Measurements from ENCODE around the gene C20orf173. TPM values are rescaled to one million over a fixed set of nuclear protein-coding genes. Genes with fewer than 3 reads are reported as not detected.

The C20orf173 gene
- total RNA-seq, 2 donors from 2014 or later: not detected

GRCh38 chr20:35541118-35541782 lies 11.8 kb upstream of the C20orf173 start:
- Mint-ChIP-seq H3K4me1 (peaks cover 5% of the 10 kb centered on the region), H3K27me3 (ENCODE audit: insufficient read depth) (no peaks in the 10 kb centered on the region), H3K9me3 (no peaks in the 10 kb centered on the region), H3K27ac (peak overlapping the region; percentile 97), H3K4me3 (peak overlapping the region; percentile 79), H3K36me3 (ENCODE audit: low read depth) (peaks cover 15% of the 10 kb centered on the region)
- no peak for TF ChIP-seq CTCF (conservative IDR thresholded peaks at IDR 0.05)
- Histone ChIP-seq H3K36me3 (ENCODE audit: control insufficient read depth, insufficient read depth, low read length) (peaks cover 21% of the 10 kb centered on the region), H3K9me3 (ENCODE audit: control insufficient read depth, low read length) (no peaks in the 10 kb centered on the region), H3K27ac (ENCODE audit: low read depth, low read length) (no peak overlapping the region), H3K27me3 (ENCODE audit: control insufficient read depth, insufficient read depth, low read length, poor library complexity, severe bottlenecking) (no peaks in the 10 kb centered on the region), H3K9ac (ENCODE audit: extremely low read depth, low read length, poor library complexity, severe bottlenecking) (peak overlapping the region; percentile 18), H3K4me3 (ENCODE audit: low read length) (peak overlapping the region; percentile 86), H3K4me1 (ENCODE audit: control insufficient read depth, insufficient read depth, low read length) (no peaks in the 10 kb centered on the region)
- WGBS, 2 experiments (ENCODE audit: insufficient coverage in 1 of 2, insufficient read length in 1 of 2): 9 to 29% methylated on average over 11 to 13 of the region's 13 CpGs
- peak; percentile 68 for DNase-seq

- Histone ChIP-seq H3K9ac (ENCODE audit: extremely low read depth, low read length, poor library complexity, severe bottlenecking) (no peak overlapping the region), H3K4me3 (ENCODE audit: low read length) (peak overlapping the region; percentile 69), H3K27me3 (ENCODE audit: control insufficient read depth, insufficient read depth, low read length, poor library complexity, severe bottlenecking) (no peaks in the 10 kb centered on the region), H3K27ac (ENCODE audit: low read depth, low read length) (no peak overlapping the region), H3K4me1 (ENCODE audit: control insufficient read depth, insufficient read depth, low read length) (no peaks in the 10 kb centered on the region), H3K9me3 (ENCODE audit: control insufficient read depth, low read length) (no peaks in the 10 kb centered on the region), H3K36me3 (ENCODE audit: control insufficient read depth, insufficient read depth, low read length) (peaks cover 15% of the 10 kb centered on the region)
- WGBS, 2 experiments (ENCODE audit: insufficient coverage in 1 of 2, insufficient read length in 1 of 2): 70 to 74% methylated on average over 11 of the region's 11 CpGs
- Mint-ChIP-seq H3K9me3 (no peaks in the 10 kb centered on the region), H3K4me3 (peak overlapping the region; percentile 60), H3K4me1 (peaks cover 5% of the 10 kb centered on the region), H3K36me3 (ENCODE audit: low read depth) (peaks cover 15% of the 10 kb centered on the region), H3K27ac (peak overlapping the region; percentile 83), H3K27me3 (ENCODE audit: insufficient read depth) (peaks cover 3% of the 10 kb centered on the region)
- TF ChIP-seq CTCF (conservative IDR thresholded peaks at IDR 0.05): no peak
- DNase-seq: peak; percentile 94
Observed at GRCh38 chr20:35539756-35540212, 10.3 kb upstream of the C20orf173 start.

GRCh38 chr20:35527122-35527769 lies 2.2 kb downstream of the C20orf173 start:
- no peak for TF ChIP-seq CTCF (conservative IDR thresholded peaks at IDR 0.05)
- H3K4me1 Mint-ChIP-seq: no peaks in the 10 kb centered on the region
- Histone ChIP-seq H3K27ac (ENCODE audit: low read depth, low read length) (no peak overlapping the region), H3K4me3 (ENCODE audit: low read length) (no peak overlapping the region), H3K4me1 (ENCODE audit: control insufficient read depth, insufficient read depth, low read length) (no peaks in the 10 kb centered on the region), H3K27me3 (ENCODE audit: control insufficient read depth, insufficient read depth, low read length, poor library complexity, severe bottlenecking) (no peaks in the 10 kb centered on the region), H3K9ac (ENCODE audit: extremely low read depth, low read length, poor library complexity, severe bottlenecking) (no peak overlapping the region), H3K9me3 (ENCODE audit: control insufficient read depth, low read length) (no peaks in the 10 kb centered on the region), H3K36me3 (ENCODE audit: control insufficient read depth, insufficient read depth, low read length) (no peaks in the 10 kb centered on the region)
- H3K27me3 Mint-ChIP-seq (ENCODE audit: insufficient read depth): no peaks in the 10 kb centered on the region
- no peak for DNase-seq
- peaks cover 14% of the 10 kb centered on the region for H3K9me3 Mint-ChIP-seq
- H3K36me3 Mint-ChIP-seq (ENCODE audit: low read depth): no peaks in the 10 kb centered on the region
- WGBS, 2 experiments (ENCODE audit: insufficient coverage in 1 of 2, insufficient read length in 1 of 2): 90 to 94% methylated on average over 8 to 12 of the region's 12 CpGs
- no peak overlapping the region for H3K27ac Mint-ChIP-seq
- H3K4me3 Mint-ChIP-seq: no peak overlapping the region
